ENCODE measurements around the gene ERICH6B. TPM values are rescaled to one million over a fixed set of nuclear protein-coding genes. Genes with fewer than 3 reads are reported as not detected.

ERICH6B gene
- total and polyA plus RNA-seq, 7 donors = not detected

- TF ChIP-seq CTCF (IDR thresholded peaks at IDR 0.05) (no peak), POLR2A (IDR thresholded peaks at IDR 0.05) (no peak), POLR2AphosphoS5 (IDR thresholded peaks at IDR 0.05) (no peak), EP300 (IDR thresholded peaks at IDR 0.05) (no peak)
- Histone ChIP-seq H3K36me3 (peaks cover 0 to 7% (median 0%) of the 10 kb centered on the region in 4 donors), H3K9me3 (no peaks in the 10 kb centered on the region), H3K4me3 (no peak overlapping the region), H3K27ac (no peak overlapping the region), H3K4me1 (no peaks in the 10 kb centered on the region), H3K27me3 (no peaks in the 10 kb centered on the region)
- intact Hi-C loops (cut with DNase I) = no loop called here
- 88 to 93% methylated on average over 11 of the region's 11 CpGs for WGBS, 2 donors
- no peak for DNase-seq
Observed at GRCh38 chr13:45541806-45542205, 73.7 kb downstream of the ERICH6B start.

GRCh38 chr13:45540864-45541263 is 74.7 kb downstream of the ERICH6B start:
- H3K27me3 ChIP-seq = no peaks in the 10 kb centered on the region
- H3K4me1 ChIP-seq = no peaks in the 10 kb centered on the region
- intact Hi-C loops (cut with DNase I) = no loop called here
- WGBS, 2 donors = 94 to 95% methylated on average over 10 of the region's 10 CpGs
- H3K27ac ChIP-seq = no peak overlapping the region
- DNase-seq = no peak
- H3K4me3 ChIP-seq = no peak overlapping the region
- no peaks in the 10 kb centered on the region for H3K9me3 ChIP-seq
- TF ChIP-seq POLR2A (IDR thresholded peaks at IDR 0.05) (no peak), POLR2AphosphoS5 (IDR thresholded peaks at IDR 0.05) (no peak), EP300 (IDR thresholded peaks at IDR 0.05) (no peak), CTCF (IDR thresholded peaks at IDR 0.05) (no peak)
- peaks cover 0 to 15% (median 3%) of the 10 kb centered on the region in 4 donors for H3K36me3 ChIP-seq

GRCh38 chr13:45540195-45540594 is 75.3 kb downstream of the ERICH6B start:
- WGBS, 2 donors = 93 to 95% methylated on average over 6 of the region's 6 CpGs
- DNase-seq = no peak
- peaks cover 0 to 22% (median 6%) of the 10 kb centered on the region in 4 donors for H3K36me3 ChIP-seq
- H3K27me3 ChIP-seq = no peaks in the 10 kb centered on the region
- no peaks in the 10 kb centered on the region for H3K4me1 ChIP-seq
- no peak overlapping the region for H3K27ac ChIP-seq
- intact Hi-C loops (cut with DNase I) = no loop called here
- H3K4me3 ChIP-seq = no peak overlapping the region
- H3K9me3 ChIP-seq = no peaks in the 10 kb centered on the region
- TF ChIP-seq POLR2AphosphoS5 (IDR thresholded peaks at IDR 0.05) (no peak), CTCF (IDR thresholded peaks at IDR 0.05) (no peak), EP300 (IDR thresholded peaks at IDR 0.05) (no peak)

GRCh38 chr13:45538382-45538781 is 77.2 kb downstream of the ERICH6B start:
- WGBS, 2 donors = 49 to 65% methylated on average over 2 of the region's 2 CpGs
- Histone ChIP-seq H3K36me3 (peaks cover 0 to 40% (median 10%) of the 10 kb centered on the region in 4 donors), H3K4me1 (no peaks in the 10 kb centered on the region), H3K9me3 (no peaks in the 10 kb centered on the region), H3K27me3 (no peaks in the 10 kb centered on the region), H3K4me3 (no peak overlapping the region), H3K27ac (no peak overlapping the region)
- no peak for TF ChIP-seq POLR2A (IDR thresholded peaks at IDR 0.05)
- TF ChIP-seq POLR2AphosphoS5 (IDR thresholded peaks at IDR 0.05) = no peak
- no peak for TF ChIP-seq EP300 (IDR thresholded peaks at IDR 0.05)
- no peak for TF ChIP-seq CTCF (IDR thresholded peaks at IDR 0.05)
- intact Hi-C loops (cut with DNase I) = no loop called here
- DNase-seq = no peak

- Histone ChIP-seq H3K27ac (no peak overlapping the region), H3K4me1 (no peaks in the 10 kb centered on the region)
Observed at GRCh38 chr13:45537516-45537915, 78.0 kb downstream of the ERICH6B start.

More at GRCh38 chr13:45537516-45537915, 78.0 kb downstream of the ERICH6B start:
- intact Hi-C loops (cut with DNase I) = no loop called here
- no peak overlapping the region for H3K4me3 ChIP-seq
- no peaks in the 10 kb centered on the region for H3K9me3 ChIP-seq
- TF ChIP-seq POLR2A (IDR thresholded peaks at IDR 0.05) = no peak
- no peak for TF ChIP-seq CTCF (IDR thresholded peaks at IDR 0.05)
- TF ChIP-seq POLR2AphosphoS5 (IDR thresholded peaks at IDR 0.05) = no peak
- no peak for TF ChIP-seq EP300 (IDR thresholded peaks at IDR 0.05)
- peaks cover 0 to 47% (median 16%) of the 10 kb centered on the region in 4 donors for H3K36me3 ChIP-seq
- H3K27me3 ChIP-seq = no peaks in the 10 kb centered on the region
- DNase-seq = no peak
- WGBS, 2 donors = 83 to 86% methylated on average over 1 of the region's 1 CpG

All from sigmoid colon (tissue), 7 donors.